Right lobe of liver (tissue), 6 donors: Measurements from ENCODE around the gene SLC35G2. TPM values are rescaled to one million over a fixed set of nuclear protein-coding genes. Genes with fewer than 3 reads are reported as not detected.
A peak's percentile ranks its signal among the peaks of the same experiment; 100 is the strongest.

ENCODE experiments used
- ATAC-seq, 4 donors: fragments of 200-7000 bp; cut with Tn5 transposase; one replicate each; pipeline ENCODE4 v1.9.1; 2020; ENCODE audit warnings: mild to moderate bottlenecking in 4 of 4, moderate library complexity in 4 of 4
- DNase-seq, 3 donors: peaks; one replicate each; pipeline ENCODE4 v3.0.0-alpha.2; 2020
- H3K27ac ChIP-seq, 3 donors: fragments of 200-600 bp; one replicate each; pipeline ENCODE4 v1.8.0; 2022
- H3K27me3 ChIP-seq, 2 donors: fragments of 200-600 bp; one replicate each; pipeline ENCODE4 v1.8.0; 2022
- H3K36me3 ChIP-seq, 4 donors: fragments of 200-600 bp; sonication (generic) in 1 of 4; one replicate each; pipeline versions ENCODE4 v1.5.1 to v1.8.0; 2017 to 2022; ENCODE audit warnings: control low read depth in 1 of 4
- H3K4me1 ChIP-seq, 4 donors: fragments of 200-600 bp; sonication (generic) in 1 of 4; one replicate each; pipeline versions ENCODE4 v1.5.1 to v1.8.0; 2017 to 2022; ENCODE audit warnings: control low read depth in 1 of 4
- H3K4me3 ChIP-seq, 3 donors: fragments of 200-600 bp; one replicate each; pipeline ENCODE4 v1.8.0; 2022
- H3K9me3 ChIP-seq, 4 donors: fragments of 200-600 bp; sonication (generic) in 1 of 4; one replicate each; pipeline versions ENCODE4 v1.5.1 to v1.8.0; 2017 to 2022; ENCODE audit warnings: control low read depth in 1 of 4
- POLR2A ChIP-seq: fragments of 450-650 bp; IDR thresholded peaks from one replicate; pipeline ENCODE4 v1.6.1; 2017; ENCODE audit warnings: antibody characterized with exemption, mild to moderate bottlenecking
- WGBS: methylation state at CpG from one replicate; pipeline ENCODE4 v1.1.6; 2018; ENCODE audit warnings: low coverage, low lambda C conversion rate; ENCODE audit not compliant: insufficient coverage; ENCODE audit errors: missing lambda C conversion rate; 5-methylcytosine and 5-hydroxymethylcytosine counted together
- intact Hi-C, 2 donors: fragments of 100-400 bp; cut with DNase I; formaldehyde crosslinking; loops; one replicate each; pipeline versions ENCODE4 v1.11.2 to v1.14.1; 2022
- total RNA-seq, 6 experiments: library from RNA; depleted of rRNA in 2 of 6; stranded (reverse); fragments of >200 nt in 2 of 6; fragmentation: NEBNext Ultra II Directional in 3 of 6; extraction: Animal tissue kit (Norgen Biotek cat#: 25700) in 3 of 6; gene quantifications; one replicate each; pipeline versions ENCODE4 v1.1.0 to v1.2.4, GENCODE V29; 2016 to 2023
- TF ChIP-seq, protein P1 (sequence below), 4 donors: fragments of 200-600 bp in 3 of 4; fragments of 450-650 bp in 1 of 4; IDR thresholded peaks; one replicate each; pipeline versions ENCODE4 v1.5.1 to v1.8.0; 2016 to 2022; ENCODE audit warnings: antibody characterized with exemption in 4 of 4, mild to moderate bottlenecking in 2 of 4
- donor health status: DM: no; HTN: yes; CAD: no.
- donor health status: DM: no; HTN: no; CAD: no.
- donor health status: DM: no; HTN: no; CAD: no.
- donor health status: DM: no; HTN: yes; CAD: no.
- donor health status: DM: no; HTN: yes; CAD: no.

Gene SLC35G2
- total RNA-seq, 6 experiments from 2014 or later, result 0.51 to 2.7 (median 1.7) TPM

DNA sequence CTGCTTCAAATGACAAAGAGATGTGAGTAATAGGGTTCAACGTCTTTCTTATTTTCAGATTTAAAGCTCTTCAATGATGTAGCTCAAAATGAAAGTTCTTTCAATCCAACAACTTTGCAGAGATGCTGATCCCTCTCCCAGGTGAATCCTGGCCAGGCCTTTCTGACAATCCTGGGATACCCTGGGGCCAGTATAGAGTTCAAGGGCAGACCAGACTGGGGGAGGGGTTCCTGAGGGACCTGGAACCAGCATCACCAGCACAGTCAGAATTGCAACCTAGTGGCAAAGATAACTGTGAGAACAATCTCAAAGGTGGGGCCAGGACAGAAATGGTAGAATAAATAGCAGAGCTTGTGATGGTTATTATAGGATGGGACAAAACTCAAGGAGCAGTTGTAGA is 23.4 kb downstream of the SLC35G2 start:
- Histone ChIP-seq H3K27ac (no peak overlapping the region), H3K9me3 (no peaks in the 10 kb centered on the region), H3K36me3 (no peaks in the 10 kb centered on the region), H3K4me1 (no peaks in the 10 kb centered on the region), H3K4me3 (no peak overlapping the region), H3K27me3 (no peaks in the 10 kb centered on the region)
- DNase-seq, result no peak
- no peak for ATAC-seq
- no peak for TF ChIP-seq POLR2A
- TF ChIP-seq, protein P1, sequence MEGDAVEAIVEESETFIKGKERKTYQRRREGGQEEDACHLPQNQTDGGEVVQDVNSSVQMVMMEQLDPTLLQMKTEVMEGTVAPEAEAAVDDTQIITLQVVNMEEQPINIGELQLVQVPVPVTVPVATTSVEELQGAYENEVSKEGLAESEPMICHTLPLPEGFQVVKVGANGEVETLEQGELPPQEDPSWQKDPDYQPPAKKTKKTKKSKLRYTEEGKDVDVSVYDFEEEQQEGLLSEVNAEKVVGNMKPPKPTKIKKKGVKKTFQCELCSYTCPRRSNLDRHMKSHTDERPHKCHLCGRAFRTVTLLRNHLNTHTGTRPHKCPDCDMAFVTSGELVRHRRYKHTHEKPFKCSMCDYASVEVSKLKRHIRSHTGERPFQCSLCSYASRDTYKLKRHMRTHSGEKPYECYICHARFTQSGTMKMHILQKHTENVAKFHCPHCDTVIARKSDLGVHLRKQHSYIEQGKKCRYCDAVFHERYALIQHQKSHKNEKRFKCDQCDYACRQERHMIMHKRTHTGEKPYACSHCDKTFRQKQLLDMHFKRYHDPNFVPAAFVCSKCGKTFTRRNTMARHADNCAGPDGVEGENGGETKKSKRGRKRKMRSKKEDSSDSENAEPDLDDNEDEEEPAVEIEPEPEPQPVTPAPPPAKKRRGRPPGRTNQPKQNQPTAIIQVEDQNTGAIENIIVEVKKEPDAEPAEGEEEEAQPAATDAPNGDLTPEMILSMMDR (IDR thresholded peaks at IDR 0.05), result no peak
- 85% methylated on average over 1 of the region's 1 CpG for WGBS
- intact Hi-C loops, result no loop called here

DNA sequence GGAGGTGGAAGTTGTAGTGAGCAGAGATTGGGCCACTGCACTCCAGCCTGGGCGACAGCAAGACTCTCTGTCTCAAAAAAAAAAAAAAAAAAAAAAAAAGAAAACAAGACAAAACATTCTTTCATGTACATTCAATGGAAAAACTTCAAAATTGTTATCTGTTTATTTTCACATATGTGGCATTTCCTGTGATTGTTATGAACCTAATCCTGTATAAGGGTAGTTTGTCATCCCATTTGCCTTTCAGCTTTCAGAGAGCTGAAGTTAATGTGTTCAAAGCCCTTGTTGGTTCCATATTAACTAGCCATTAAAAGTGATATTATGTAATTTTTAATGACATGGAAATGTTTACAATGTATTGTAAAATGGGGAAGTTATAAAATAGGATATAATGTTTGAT is 25.8 kb downstream of the SLC35G2 start:
- intact Hi-C loops, result no loop called here
- TF ChIP-seq, protein P1 (IDR thresholded peaks at IDR 0.05), result no peak
- TF ChIP-seq POLR2A, result no peak

DNA sequence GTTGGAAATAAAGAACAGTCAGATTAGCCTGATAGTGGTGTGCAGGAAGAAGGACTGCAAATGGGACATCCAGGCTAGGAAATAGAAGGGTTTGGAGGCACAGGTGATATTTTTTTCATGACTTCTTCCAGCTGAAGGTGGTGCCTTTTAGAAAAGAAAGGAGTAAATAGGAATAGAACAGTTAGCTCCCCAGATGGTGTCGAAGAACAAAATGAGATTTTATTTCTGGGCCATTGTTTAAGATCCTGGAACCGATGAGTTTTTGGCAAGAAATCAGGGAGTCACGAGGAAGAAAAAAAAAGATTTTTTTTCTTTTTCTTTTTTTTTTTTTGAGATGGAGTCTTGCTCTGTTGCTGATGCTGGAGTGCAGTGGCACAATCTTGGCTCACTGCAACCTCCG is 33.3 kb downstream of the SLC35G2 start:
- TF ChIP-seq, protein P1 (IDR thresholded peaks at IDR 0.05), result no peak
- no peak for TF ChIP-seq POLR2A
- no peaks in the 10 kb centered on the region for H3K27me3 ChIP-seq
- no peak overlapping the region for H3K27ac ChIP-seq
- 78% methylated on average over 4 of the region's 4 CpGs for WGBS
- ATAC-seq (no peak), DNase-seq (no peak)
- no peak overlapping the region for H3K4me3 ChIP-seq
- H3K9me3 ChIP-seq, result no peaks in the 10 kb centered on the region
- intact Hi-C loops, result no loop called here
- no peaks in the 10 kb centered on the region for H3K36me3 ChIP-seq
- H3K4me1 ChIP-seq, result no peaks in the 10 kb centered on the region

More for the DNA sequence above, 25.8 kb downstream of the SLC35G2 start:
- H3K27ac ChIP-seq, result no peak overlapping the region
- no peaks in the 10 kb centered on the region for H3K4me1 ChIP-seq
- DNase-seq (no peak), ATAC-seq (no peak)
- H3K36me3 ChIP-seq, result no peaks in the 10 kb centered on the region
- WGBS, result 86% methylated on average over 1 of the region's 1 CpG
- H3K4me3 ChIP-seq, result no peak overlapping the region
- H3K9me3 ChIP-seq, result no peaks in the 10 kb centered on the region
- no peaks in the 10 kb centered on the region for H3K27me3 ChIP-seq

DNA sequence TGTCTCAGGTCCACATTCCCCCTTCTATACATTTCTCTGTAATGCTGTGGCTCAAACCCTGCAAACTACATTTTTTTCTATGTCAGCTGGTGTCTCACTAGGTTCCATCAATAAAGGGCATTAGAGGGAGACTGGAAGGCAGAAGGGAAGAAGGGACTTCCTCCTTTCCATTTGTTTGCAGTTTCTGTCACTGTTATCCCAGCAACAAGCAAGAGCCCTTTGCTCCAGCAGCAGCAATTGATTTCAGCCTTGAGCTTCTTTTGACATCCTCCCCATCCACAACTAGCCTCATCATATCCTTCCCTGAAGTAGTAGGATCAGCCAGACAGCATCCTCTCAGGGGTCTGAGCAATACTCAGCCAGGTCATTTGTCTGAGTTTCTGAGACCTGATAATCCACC is 37.7 kb downstream of the SLC35G2 start:
- Histone ChIP-seq H3K9me3 (no peaks in the 10 kb centered on the region), H3K4me1 (no peaks in the 10 kb centered on the region), H3K36me3 (no peaks in the 10 kb centered on the region), H3K27me3 (no peaks in the 10 kb centered on the region), H3K27ac (no peak overlapping the region), H3K4me3 (no peak overlapping the region)
- no peak for TF ChIP-seq POLR2A
- TF ChIP-seq, protein P1 (IDR thresholded peaks at IDR 0.05), result no peak
- intact Hi-C loops, result no loop called here
- no peak for DNase-seq
- ATAC-seq, result peak in 1 of 4 donors; percentile 34

DNA sequence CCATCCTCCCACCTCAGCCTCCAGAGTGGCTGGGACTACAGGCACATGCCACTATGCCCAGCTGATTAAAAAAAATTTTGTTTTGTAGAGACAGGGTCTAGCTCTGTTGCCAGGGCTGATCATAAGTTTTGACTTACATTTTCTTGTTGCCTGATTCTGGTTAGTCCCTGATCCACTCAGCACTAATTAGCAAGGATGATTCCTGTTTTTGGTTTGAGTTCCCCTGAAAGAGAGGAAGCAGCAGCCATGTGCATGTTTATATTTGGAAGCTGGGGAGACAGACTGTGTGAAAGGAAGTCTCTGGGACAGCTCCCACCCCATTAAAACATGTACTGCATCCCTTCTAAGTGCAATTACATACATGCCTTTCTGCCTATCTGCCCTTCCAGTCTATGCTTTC is 39.5 kb downstream of the SLC35G2 start:
- Histone ChIP-seq H3K4me1 (peaks cover 0 to 3% (median 0%) of the 10 kb centered on the region in 4 donors), H3K4me3 (no peak overlapping the region), H3K27ac (peak overlapping the region in 1 of 3 donors; percentile 9), H3K36me3 (no peaks in the 10 kb centered on the region), H3K9me3 (no peaks in the 10 kb centered on the region), H3K27me3 (no peaks in the 10 kb centered on the region)
- no peak for ATAC-seq
- TF ChIP-seq, protein P1 (IDR thresholded peaks at IDR 0.05), result no peak
- no peak for TF ChIP-seq POLR2A
- DNase-seq, result no peak
- intact Hi-C loops, result no loop called here
